Measurements from ENCODE around the gene RASGRP2. TPM values are rescaled to one million over a fixed set of nuclear protein-coding genes. Genes with fewer than 3 reads are reported as not detected.

The RASGRP2 gene
- total RNA-seq, 1 experiment from 2014 or later, result not detected

DNA sequence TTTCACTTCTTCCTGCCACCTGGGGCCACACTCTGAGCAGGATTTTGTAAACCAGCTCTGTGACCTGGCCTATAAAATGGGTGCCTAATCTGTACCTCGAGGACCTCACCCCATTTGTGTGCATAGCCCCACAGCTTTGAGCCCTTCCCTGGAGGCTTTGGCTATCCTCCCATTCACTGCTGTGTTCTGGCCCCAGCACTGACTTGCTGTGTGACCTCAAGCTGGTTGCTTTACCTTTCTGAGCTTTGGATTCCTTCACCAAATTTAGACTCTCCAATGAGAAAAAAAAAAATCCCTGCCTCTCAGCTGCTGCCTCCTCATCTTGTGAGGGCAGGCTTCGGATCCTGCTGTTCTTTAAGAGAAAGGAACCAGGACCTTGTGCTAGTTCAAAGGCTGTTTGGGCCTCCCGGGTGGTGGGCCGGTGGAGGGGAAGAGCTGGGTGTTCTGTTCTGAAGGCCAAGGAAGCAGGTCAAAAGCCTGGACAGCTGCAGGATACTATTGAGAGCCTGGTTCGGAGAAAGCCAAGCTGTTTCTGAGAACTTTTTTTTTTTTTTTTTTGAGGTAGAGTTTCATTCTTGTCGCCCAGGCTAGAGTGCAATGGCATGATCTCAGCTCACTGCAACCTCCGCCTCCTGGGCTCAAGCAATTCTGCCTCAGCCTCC, 16.9 kb upstream of the RASGRP2 start:
- BruUV-seq (replicated peaks), result no TSS peak

GRCh38 chr11:64759722-64760719, 16.1 kb upstream of the RASGRP2 start, which contains the start of gene PYGM:
Gene PYGM (minus strand): TSS chr11:64759974. CDS start chr11:64759898, 76 bp downstream.
- Histone ChIP-seq H3K4me3 (ENCODE audit: low read length) (no peak within 1 kb of the TSS), H3K9me3 (ENCODE audit: low read length) (no peaks in the 10 kb centered on the region), H3K9me2 (replicated peaks; ENCODE audit: low read length) (no peaks in the 10 kb centered on the region), H3K36me3 (ENCODE audit: low read depth, low read length) (peaks cover 26% of the 10 kb centered on the region), H4K20me1 (ENCODE audit: low read length) (peaks cover 24% of the 10 kb centered on the region), H3K27me3 (ENCODE audit: low read length) (no peaks in the 10 kb centered on the region), H3F3A (ENCODE audit: low read length, unreplicated experiment) (peaks cover 32% of the 10 kb centered on the region), H3K9ac (ENCODE audit: low read length) (no peak within 1 kb of the TSS), H2AFZ (ENCODE audit: low read length) (no peak within 1 kb of the TSS), H3K79me2 (ENCODE audit: low read length) (no peaks in the 10 kb centered on the region), H3K4me2 (ENCODE audit: low read length) (no peak within 1 kb of the TSS), H3K4me1 (ENCODE audit: insufficient read depth, low read length) (no peaks in the 10 kb centered on the region), H3K27ac (ENCODE audit: low read length) (no peak within 1 kb of the TSS)
- ChIA-PET POLR2A (ENCODE audit: unreplicated experiment) (interaction anchor here (0.7 kb wide), 1 partner anchor 19 kb away, joined by 5 read pairs; no protein-coding TSS in a partner anchor), CTCF (interaction anchor here (0.5 kb wide), 1 partner anchor 25 kb away, joined by 11 read pairs; no protein-coding TSS in a partner anchor)
- ATAC-seq, result peak; percentile 18
- TF ChIP-seq EZH2phosphoT487 (IDR thresholded peaks at IDR 0.05; ENCODE audit: borderline replicate concordance, low read length), result no peak
- TF ChIP-seq EZH2 (IDR thresholded peaks at IDR 0.05; ENCODE audit: low read length, unreplicated experiment), result no peak
- TF ChIP-seq, protein P1, sequence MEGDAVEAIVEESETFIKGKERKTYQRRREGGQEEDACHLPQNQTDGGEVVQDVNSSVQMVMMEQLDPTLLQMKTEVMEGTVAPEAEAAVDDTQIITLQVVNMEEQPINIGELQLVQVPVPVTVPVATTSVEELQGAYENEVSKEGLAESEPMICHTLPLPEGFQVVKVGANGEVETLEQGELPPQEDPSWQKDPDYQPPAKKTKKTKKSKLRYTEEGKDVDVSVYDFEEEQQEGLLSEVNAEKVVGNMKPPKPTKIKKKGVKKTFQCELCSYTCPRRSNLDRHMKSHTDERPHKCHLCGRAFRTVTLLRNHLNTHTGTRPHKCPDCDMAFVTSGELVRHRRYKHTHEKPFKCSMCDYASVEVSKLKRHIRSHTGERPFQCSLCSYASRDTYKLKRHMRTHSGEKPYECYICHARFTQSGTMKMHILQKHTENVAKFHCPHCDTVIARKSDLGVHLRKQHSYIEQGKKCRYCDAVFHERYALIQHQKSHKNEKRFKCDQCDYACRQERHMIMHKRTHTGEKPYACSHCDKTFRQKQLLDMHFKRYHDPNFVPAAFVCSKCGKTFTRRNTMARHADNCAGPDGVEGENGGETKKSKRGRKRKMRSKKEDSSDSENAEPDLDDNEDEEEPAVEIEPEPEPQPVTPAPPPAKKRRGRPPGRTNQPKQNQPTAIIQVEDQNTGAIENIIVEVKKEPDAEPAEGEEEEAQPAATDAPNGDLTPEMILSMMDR (conservative IDR thresholded peaks at IDR 0.05; ENCODE audit: low read depth, low read length), result no peak
- intact Hi-C loops (cut with micrococcal nuclease), result no loop called here
- BruUV-seq (replicated peaks), result no TSS peak
- DNase-seq, result peak; percentile 27

More for the DNA sequence above, 16.9 kb upstream of the RASGRP2 start:
- Histone ChIP-seq H3K4me2 (ENCODE audit: low read length) (no peak overlapping the region), H3K36me3 (ENCODE audit: low read depth, low read length) (peaks cover 32% of the 10 kb centered on the region), H3K9me3 (ENCODE audit: low read length) (no peaks in the 10 kb centered on the region), H2AFZ (ENCODE audit: low read length) (no peak overlapping the region), H3K79me2 (ENCODE audit: low read length) (no peaks in the 10 kb centered on the region), H3K9me2 (replicated peaks; ENCODE audit: low read length) (no peaks in the 10 kb centered on the region), H3K9ac (ENCODE audit: low read length) (no peak overlapping the region), H3K4me1 (ENCODE audit: insufficient read depth, low read length) (no peaks in the 10 kb centered on the region), H3K4me3 (ENCODE audit: low read length) (no peak overlapping the region), H3K27ac (ENCODE audit: low read length) (no peak overlapping the region), H3F3A (ENCODE audit: low read length, unreplicated experiment) (peaks cover 35% of the 10 kb centered on the region), H3K27me3 (ENCODE audit: low read length) (no peaks in the 10 kb centered on the region), H4K20me1 (ENCODE audit: low read length) (peaks cover 28% of the 10 kb centered on the region)
- ATAC-seq (0 out of 2 replicates have a peak, but pooled peaks have one; percentile 3), DNase-seq (no peak)
- intact Hi-C loops (cut with micrococcal nuclease), result no loop called here
- CTCF ChIA-PET, result no interaction called here
- POLR2A ChIA-PET (ENCODE audit: unreplicated experiment), result interaction anchor here (0.7 kb wide), 1 partner anchor 18 kb away, joined by 5 read pairs; no protein-coding TSS in a partner anchor
- TF ChIP-seq, protein P1 (conservative IDR thresholded peaks at IDR 0.05; ENCODE audit: low read depth, low read length), result no peak
- TF ChIP-seq EZH2 (IDR thresholded peaks at IDR 0.05; ENCODE audit: low read length, unreplicated experiment) (no peak), EZH2phosphoT487 (IDR thresholded peaks at IDR 0.05; ENCODE audit: borderline replicate concordance, low read length) (no peak)

Measured in PC-3 (cell line).